CD4-positive, alpha-beta T cell treated with Interleukin-1 beta for 1 hour (primary cell): ENCODE results near the gene SLC25A21.

Experiments used
- DNase-seq, 2 donors: peaks; one replicate each; pipeline ENCODE4 v3.0.0-alpha.2; 2020 to 2022

Gene SLC25A21

DNA sequence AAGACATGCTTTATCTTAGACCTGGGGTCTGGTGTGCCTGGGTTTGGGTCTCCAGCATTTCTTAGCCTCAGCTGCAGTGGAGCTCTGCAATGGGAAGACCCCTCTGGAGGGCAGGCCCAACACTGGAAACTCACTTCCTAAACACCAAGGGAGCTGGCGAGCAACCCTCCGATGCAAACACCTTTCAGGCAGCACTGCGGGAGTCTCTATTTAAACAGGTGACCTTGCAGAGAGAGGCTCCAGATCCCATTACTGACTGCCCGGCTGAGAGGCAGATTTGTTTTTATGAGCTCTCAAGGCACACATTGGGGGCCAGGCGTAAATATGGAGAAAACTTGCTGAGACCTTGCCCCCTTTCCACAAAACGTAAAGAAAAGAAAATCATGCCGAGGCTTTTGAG, 315.3 kb downstream of the SLC25A21 start:
- no peak for DNase-seq

DNA sequence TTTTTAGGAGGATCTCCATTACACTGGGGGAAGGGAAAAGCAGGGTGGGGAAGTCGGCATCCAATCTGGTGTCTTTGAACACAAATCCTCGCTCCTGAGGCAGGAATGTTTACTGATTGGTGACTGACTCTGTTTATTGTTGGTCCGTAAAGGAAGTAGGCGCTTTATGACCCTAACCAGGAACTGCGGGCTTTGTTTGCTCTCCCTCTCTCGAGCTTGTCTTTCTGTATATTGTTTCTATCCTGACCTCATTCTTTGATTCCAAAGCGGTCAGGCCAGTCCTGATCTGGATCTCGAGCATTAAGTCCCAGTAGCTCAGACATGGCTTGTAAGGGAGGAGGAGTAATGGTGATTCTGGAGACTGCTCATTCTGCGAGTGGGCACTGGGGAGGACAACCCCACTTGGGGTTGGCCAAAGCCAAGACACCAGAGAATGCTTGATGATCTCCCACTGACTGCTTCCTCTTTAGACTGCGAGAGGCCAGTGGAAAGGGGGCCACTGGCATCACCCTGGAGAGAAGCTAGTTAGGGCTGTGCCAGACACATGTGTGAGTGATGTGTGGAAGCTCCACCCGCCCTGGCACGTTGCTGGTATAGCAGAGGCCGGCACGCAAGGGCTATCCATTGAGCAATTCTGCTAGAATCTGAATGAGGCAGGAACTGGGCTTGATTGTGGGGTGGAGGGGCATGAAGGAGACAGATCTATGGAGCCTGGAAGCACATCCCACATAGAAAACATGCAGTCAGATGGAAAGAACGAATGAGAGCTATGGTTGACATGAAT, 316.1 kb downstream of the SLC25A21 start:
- DNase-seq: no peak

DNA sequence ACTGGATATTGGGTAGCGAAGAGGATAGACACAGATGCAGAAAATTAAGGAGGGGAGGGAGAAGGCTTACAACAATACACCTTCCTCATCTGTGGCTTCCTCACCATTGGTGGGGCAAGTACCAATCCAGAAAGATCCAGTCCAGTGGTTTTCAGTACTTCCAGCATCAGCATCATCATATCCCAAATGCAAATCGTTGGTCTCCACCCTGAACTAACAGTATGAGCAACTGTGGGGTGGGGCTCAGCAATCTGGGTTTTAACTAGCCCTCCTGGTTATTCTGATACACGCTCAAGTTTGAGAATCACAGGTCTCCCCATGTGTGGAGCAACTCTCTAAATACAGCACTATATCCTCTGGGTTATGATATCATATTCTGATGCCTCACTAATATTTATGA, 317.0 kb downstream of the SLC25A21 start:
- no peak for DNase-seq

DNA sequence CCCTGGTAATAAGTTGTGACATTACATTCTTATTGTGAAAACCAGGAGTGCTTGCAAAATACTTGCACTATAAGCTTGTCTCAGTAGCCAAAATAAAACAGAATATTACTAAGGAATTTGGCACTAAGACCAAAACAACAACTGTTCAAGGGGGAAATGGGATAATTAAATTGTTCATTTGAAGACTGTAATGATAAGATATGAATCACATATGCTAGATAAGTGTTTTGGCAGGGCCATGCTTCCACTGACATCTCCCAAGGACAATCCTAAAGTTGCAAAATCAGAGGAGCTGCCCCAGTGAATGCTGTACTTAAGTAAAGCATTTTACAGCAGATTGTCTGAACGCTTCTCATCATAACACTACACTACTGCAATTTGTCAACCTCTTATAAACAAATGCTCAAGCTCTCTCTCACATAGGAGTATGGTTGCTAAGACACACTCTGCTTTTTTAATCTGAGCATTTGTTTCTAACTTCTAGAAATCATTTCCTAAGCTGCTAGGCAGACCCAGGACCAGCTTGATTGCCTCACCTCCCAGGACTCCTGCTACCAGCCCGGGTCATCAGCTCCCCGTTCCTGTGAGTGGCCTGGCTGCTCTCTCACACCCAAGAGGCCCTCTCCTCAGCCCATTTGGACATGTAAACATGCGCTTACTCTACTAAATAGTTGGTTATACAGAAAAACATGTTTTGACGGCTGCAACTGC, 319.3 kb downstream of the SLC25A21 start:
- no peak for DNase-seq

DNA sequence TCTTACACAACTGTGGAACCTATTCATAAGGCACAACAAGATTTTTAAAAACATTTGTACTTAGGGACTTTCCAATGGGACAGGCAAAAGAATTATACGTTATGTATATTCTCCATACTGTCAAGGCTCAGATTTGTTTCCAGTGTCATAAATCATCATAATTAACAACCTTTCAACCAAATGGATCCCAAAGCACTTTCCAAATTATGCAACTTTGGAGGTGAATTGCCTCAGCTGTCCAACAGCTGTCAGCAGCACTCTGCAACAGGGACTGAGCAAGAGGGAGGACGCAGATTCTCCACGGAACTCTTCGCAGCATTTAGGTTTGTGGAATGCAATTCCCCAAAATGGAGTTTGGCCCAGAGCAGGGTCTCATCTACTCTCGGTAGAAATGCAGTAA, 324.2 kb downstream of the SLC25A21 start:
- DNase-seq: no peak

DNA sequence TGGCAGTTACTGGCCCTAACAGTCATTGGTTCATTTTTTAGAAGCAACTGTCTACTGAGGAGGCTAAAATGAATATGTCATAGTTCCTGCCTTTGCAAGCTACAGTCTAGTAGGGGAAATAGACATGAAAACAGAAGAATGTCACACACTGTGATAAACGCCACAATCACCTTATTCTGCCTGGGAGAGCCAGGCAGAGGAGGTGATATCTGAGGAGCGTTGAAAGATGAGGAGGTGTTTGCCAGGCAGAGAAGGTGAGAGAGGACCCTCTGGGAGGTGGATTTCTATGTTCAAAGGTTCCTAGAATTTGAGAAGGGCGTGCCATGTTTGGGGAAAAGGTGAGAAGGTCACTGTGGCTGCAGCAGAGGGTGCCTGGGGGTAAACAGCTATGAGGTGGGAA, 325.0 kb downstream of the SLC25A21 start:
- no peak for DNase-seq

DNA sequence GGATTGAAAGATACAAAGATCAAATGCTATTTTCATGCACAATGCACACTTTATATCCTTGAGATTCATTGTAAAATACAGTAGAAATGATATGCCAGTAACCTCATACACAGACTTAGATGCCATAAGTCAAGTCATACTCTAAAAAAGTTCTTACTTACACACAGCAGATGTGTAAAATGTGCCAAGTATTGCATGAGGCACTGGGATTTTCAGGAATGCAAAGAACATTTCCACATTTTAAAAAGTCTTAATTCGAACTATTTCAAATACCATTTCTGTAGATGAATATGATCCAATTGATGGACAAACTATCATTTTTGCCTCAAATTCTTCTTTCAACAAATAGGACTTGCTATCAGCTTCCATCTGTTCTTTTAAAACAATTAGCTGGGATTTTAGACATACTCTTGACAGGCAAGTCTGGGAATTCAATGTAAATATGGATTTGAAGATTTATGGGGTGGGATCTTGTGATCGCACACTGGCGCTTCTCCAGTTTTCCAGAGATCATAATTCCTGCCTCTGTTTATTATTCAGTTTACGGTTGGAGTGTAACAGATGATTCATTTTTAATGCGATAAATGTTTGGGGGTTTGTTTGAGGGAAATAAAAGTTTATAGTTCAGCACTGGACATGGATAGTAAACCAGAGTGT, 326.9 kb downstream of the SLC25A21 start:
- DNase-seq: no peak

DNA sequence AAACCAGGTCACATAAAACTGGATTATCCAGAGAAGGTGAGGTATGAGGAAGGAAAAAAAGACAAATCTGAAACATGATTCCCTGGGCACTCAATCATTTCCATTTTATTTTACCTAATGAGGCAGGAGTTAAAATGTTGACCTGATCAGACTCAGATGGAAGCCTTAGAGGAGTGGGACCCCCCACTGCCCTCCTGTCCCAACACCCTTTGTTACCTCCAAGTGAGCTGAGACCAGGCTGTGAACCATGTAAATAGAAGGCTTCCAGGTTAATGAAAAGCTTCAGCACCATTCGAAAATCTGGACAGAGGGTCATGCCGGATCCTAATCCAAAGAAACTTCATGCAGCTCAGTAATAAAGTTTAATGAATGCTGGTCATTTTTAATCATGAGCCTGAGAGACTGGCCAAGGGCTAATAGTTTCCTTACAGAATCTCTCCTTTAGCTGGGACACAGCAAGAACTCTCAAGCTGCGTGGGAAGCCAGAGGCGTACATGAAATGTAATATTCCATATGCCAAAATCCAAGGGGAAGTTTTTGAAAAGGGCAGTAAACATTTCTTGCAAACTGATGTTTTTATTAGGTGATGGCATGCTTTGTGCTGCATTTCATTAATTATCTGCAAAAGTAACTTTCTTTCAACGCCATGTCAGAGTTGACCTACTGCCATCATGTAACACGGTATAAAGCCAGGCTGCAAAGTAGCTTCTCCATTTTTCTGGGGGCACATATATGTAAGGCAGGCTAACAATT, 327.8 kb downstream of the SLC25A21 start:
- no peak for DNase-seq

DNA sequence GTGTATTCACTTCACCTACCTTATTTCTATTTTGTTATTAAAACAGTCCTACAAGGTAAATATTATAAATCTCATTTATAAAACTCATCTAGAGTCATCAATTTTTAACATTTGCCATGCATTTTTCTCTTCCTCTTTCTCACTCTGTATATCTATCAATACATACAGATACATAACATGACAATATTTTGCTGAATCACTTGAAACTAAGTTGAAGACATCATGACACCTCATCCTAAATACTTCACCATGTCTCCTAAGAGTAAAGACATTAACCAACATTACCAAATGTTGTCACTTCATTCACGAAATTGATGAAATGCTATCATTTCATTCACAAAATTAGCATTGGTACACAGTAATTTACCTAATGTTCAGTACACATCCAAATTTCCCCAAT, 329.0 kb downstream of the SLC25A21 start:
- DNase-seq: no peak

DNA sequence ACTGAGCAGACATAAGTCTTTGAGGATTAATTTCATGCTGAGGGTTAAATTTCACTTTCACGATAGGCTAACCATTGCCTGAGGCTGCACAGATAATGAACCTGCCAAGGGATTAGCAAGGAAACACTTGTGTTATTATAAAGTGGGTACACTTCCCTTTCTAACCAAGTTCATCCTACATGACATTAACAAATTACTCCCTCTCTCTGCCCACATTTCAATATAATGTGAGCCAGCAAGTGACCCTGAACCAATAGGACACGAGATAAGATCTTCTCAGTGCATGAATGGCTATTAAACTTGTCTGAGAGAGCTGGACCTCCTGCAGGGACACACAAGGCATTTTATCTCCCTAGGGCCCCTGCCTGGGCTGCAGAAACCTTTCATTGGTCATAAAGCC, 337.3 kb downstream of the SLC25A21 start:
- DNase-seq: no peak

DNA sequence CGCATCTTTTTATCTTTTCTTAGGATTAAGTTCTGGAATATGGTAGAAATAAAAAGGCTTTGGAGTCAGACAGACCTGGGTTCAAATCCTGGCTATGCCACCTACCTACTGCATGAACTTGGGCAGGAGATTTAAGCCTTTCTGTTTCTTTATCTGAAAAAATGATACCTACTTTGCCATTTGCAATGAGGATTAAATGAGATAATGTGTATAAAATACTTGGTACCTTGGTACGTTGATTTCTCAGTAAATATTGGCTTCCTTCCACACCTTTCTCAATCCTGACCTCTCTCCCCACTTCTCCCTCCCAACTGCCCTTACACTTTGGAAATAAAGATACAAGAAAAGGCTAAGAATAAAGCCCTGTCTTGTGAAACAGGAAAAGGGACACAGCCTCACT, 338.1 kb downstream of the SLC25A21 start:
- DNase-seq: no peak

DNA sequence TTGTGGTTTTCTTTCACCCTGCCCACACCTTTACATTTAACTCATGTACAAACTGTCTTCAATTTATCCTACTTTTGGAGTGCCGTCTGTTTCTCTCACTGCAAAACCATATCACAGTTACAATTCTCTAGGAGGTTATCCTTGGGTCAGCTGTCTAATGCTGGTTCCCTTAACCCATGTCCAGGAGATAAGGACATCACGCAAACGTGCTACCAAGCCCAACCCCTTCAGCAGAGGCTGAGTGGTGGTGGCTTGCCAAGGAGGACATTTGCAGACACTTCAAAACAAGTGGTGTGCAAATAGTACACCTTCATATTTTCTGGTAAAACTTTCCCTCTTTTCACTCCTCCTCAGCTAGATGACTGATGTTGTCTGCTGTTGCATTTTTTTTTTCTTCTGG, 342.9 kb downstream of the SLC25A21 start:
- DNase-seq: no peak

DNA sequence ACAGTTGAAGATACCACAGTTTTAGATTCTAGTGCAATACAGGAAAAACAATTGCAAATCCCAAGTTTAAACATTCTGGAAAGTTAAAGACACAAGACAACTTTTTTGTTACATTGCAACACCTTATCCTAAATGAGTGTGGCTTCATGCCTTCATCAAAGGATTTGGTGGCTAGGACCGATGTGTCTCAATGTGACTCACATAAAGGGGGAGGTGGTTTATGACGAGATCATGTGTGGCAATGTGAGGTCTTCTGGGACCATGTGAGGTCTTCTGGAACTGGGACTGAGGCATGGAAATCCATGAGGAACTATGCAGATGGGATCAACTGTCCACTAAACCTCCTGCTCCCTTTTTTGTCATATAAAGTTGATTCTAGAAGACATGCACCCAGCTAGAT, 344.5 kb downstream of the SLC25A21 start:
- no peak for DNase-seq

DNA sequence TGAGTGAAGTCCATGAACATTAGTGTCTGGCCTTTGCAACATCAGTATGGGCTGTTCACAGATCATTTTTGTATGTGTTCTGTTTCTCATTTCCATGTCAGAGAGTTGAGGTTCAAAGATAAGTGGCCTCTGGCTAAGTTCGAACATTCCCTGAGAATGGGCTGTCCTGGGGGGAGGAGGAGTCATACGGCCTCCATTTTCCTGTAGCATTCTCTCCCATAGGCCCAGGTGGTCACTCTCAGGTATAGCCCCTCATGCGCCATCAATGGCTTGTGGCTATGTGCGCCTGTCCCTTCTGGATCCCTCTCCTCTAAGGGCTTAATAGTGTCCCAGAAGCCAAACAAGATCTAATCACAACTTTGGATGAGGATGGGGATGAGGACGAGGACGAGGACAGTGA, 345.8 kb downstream of the SLC25A21 start:
- no peak for DNase-seq

DNA sequence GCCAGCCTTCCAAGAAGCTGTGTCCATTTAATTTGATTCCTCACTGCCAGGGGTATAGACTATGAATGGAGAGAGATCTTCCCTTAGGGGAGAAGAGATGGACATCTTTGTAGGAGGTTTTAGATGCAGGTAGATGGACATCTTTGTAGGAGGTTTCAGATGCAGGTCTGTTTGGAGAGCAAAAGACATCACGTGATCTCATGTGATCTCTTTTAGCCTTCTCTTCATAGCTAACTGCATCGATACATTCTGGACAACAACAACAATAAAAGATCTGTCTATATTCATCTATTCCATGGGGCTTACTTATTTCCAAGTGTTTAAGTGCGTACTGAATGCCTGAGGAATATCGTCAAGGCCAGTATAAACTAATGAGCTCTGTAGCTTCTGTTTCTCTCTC, 347.6 kb downstream of the SLC25A21 start:
- DNase-seq: no peak

DNA sequence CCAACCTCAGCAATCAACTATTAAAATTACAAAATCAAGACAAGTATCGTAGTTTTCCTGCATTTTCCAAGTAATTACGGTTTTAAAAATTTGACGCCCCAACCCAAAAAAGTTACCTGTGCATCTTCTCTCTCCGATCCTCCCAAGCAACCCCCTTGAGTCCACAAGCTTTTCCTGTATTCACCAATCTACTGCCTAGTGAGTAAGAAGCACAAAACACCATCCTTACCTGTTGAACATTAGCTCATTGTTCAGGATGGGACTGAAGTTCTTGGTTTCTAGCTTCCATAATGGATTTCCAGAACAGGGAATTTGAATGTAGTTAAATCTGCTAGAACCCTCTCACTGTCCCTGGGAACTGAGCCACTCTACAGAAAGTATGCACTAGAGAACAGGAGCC, 348.8 kb downstream of the SLC25A21 start:
- DNase-seq: no peak

DNA sequence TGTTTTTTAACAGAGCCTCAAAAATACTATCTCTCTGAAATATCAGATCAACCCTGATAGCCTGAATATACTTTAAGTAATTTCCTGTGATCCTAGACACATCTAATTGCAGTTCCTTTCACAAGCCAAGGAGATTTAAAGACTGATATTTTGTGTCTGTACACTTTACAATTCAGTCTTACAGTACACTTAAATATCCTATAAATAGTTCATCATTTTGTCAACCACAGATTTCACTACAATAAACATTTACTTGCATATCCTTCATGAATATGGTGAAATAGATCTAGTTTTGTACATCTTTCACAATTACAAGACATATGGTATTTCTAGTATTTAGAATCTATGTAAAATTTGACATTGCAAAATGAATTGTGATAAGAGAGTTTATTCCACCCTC, 349.7 kb downstream of the SLC25A21 start:
- no peak for DNase-seq

DNA sequence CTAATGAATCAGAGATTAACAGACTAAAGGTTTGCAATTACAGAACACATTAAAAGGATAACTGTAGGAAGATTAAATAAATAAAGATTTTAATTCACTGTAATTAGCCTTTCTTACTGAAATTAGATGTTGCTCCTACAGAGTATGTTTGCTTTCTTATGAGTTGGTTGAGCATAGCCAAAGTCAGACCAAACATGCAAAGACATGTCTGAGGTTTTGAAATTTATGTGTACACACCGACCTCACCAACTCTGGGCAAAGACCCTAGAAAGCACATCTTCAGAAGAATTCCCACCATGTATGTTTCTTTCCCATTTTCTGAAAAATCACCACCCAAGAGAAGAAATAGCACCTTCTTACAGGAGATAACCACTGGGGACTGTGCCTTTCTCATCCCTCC, 351.5 kb downstream of the SLC25A21 start:
- no peak for DNase-seq

DNA sequence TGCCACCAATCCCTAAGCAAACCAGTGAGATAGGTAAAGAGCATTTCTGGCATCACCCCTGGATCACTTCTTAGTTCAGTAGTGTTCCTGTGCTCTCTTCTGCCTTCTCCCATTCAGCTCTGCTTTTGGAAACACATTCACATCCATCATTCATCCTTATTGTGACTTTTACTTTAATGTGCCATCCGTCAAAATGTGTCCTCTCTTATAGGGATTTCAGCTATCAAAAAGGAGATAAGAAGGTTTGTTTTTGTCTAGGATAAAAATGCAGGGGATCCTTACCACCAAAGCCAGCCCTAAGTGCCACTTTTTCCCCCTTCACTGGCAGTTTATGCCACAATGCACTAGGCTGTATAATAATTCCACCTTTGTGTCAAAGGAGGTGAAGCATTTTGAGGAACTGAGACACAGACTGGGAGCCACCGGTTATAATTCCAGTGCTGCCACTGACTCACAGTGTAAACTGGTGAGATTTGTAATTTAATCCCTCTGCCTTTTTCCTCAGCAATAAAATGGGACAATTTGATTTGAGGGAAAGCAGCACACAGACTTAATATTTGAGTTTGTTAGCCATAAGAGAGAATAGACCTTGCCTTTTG, 352.2 kb downstream of the SLC25A21 start:
- no peak for DNase-seq

DNA sequence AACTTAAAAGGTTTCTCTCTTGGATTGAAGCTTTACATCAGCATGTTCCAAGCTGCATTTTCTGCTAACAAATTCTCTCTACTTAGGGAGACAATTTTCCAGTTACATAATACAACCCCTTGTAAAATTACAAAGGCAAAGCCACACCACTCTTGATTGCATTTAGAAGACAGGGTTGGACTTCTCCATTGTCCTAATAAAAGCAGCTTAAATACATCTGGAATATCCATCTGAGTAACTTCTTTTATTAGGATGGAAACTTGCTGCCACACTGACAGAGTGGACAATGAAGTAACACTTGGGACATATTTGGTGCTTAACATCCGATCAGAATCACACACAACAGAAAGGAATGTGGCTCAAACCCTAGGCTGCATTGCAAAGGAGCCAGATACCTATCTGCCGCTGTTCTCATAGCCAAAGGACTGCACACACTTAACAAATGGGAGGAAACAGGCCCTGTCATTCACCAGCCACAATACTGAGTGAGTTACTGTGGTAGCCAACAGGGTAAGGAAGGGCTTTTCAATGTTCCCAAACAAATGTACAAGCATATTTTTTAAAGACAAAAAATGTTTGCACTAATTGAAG, 353.5 kb downstream of the SLC25A21 start:
- no peak for DNase-seq

DNA sequence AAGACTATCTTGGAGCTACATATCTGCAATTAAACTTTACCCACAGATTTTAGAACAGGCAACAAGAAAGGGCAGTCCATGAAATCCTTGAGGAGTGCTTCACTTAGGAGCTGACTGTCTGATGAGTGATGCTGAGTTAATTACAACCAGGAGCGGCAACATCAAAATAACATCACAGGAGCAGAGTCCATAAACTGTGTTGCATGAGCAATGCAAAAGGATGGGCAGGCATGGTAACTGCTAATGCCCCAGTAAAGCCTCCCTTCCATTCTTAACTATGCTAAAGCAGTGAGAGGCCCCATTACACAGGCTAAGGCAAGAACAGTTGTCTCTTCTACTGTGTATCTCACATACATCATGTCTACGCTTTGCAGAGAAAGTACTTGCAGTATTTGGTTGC, 354.2 kb downstream of the SLC25A21 start:
- no peak for DNase-seq

DNA sequence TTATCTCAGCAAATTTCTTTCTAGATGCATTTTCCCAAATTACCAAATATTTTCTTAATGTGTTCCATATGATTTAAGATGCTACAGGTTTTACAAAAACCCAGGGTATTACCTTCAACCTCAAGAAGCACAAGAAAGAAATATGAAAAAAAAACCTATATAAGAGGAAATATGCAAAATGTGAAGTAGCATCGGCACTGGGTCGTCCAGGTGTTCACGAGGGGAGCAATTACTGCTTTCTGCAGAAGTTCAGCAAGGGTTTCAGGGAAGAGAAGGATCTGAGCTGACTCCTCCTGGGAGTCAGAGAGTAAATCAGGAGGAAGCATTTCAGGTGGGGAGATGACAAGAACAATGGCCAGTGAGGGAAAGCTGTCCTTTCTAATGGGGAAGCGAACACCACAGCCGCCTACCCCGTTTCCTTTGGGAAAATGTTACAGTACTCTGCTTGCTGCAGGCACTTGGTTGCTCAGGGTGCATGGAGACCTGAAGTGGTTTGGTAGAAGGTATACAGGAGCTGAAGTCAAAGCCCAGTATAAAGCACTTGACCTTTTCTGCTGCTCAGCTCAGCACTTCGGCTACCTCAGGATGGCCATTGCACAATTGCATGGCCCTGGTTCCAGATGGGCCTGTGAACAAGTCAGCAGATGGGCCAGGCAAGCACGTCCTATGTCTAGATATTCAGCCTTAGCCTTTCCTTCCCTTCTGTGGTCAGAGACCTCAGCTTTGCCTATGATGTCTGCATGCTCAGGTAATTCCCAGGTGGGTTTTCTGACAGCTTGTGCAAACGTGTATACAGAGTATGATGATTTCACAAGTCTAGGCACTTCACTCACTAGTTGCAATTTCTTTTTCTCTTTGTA, 355.1 kb downstream of the SLC25A21 start:
- no peak for DNase-seq
